Tibial nerve (tissue), 4 donors: ENCODE measurements around the gene CMIP. TPM values are rescaled to one million over a fixed set of nuclear protein-coding genes. Genes with fewer than 3 reads are reported as not detected.

Experiments used
- DNase-seq, 2 donors: peaks; one replicate each; pipeline ENCODE4 v3.0.0-alpha.2; 2019; ENCODE audit warnings: low spot score in 2 of 2
- H3K27ac ChIP-seq, 4 donors: fragments of 200-600 bp; sonication (generic) in 3 of 4; one replicate each; pipeline ENCODE4 v1.5.1; 2017 to 2019; ENCODE audit warnings: mild to moderate bottlenecking in 1 of 4
- H3K27me3 ChIP-seq, 2 donors: fragments of 200-600 bp; sonication (generic) in 1 of 2; one replicate each; pipeline versions ENCODE4 v1.5.1 to v1.6.0; 2017 to 2019
- H3K36me3 ChIP-seq, 3 donors: fragments of 200-600 bp; sonication (generic); one replicate each; pipeline ENCODE4 v1.5.1; 2018 to 2019
- H3K4me1 ChIP-seq, 4 donors: fragments of 200-600 bp; sonication (generic) in 3 of 4; one replicate each; pipeline ENCODE4 v1.5.1; 2017 to 2019
- H3K4me3 ChIP-seq, 4 donors: fragments of 200-600 bp; sonication (generic) in 3 of 4; one replicate each; pipeline ENCODE4 v1.5.1; 2017 to 2019; ENCODE audit warnings: mild to moderate bottlenecking in 1 of 4, moderate library complexity in 1 of 4
- H3K9me3 ChIP-seq, 4 donors: fragments of 200-600 bp; sonication (generic) in 3 of 4; one replicate each; pipeline ENCODE4 v1.5.1; 2017 to 2019
- CTCF ChIP-seq, 5 experiments: fragments of 200-600 bp in 3 of 5; fragments of 450-650 bp in 2 of 5; sonication (generic) in 3 of 5; IDR thresholded peaks; one replicate each; pipeline ENCODE4 v1.5.1; 2016 to 2019; ENCODE audit warnings: antibody characterized with exemption in 5 of 5, mild to moderate bottlenecking in 3 of 5, moderate library complexity in 2 of 5
- EP300 ChIP-seq, 2 donors: sonication (generic); formaldehyde crosslinking; IDR thresholded peaks; one replicate each; pipeline ENCODE4 v1.6.1; 2017; ENCODE audit warnings: antibody characterized with exemption in 2 of 2, mild to moderate bottlenecking in 1 of 2
- POLR2A ChIP-seq, 2 donors: fragments of 450-650 bp; IDR thresholded peaks; one replicate each; pipeline ENCODE4 v1.6.1; 2017; ENCODE audit warnings: antibody characterized with exemption in 2 of 2, mild to moderate bottlenecking in 2 of 2, moderate library complexity in 2 of 2
- whole genome bisulfite sequencing, 2 donors: methylation state at CpG; one replicate each; pipeline ENCODE4 v1.1.5; 2018; 5-methylcytosine and 5-hydroxymethylcytosine counted together
- total RNA-seq, 4 donors: library from RNA; depleted of rRNA; stranded (reverse); fragments of >200 nt; gene quantifications; one replicate each; pipeline ENCODE4 v1.1.0, GENCODE V29; 2016

Gene CMIP
- total RNA-seq, 4 donors from 2014 or later = 28.2 to 48.8 (median 31.8) TPM

- no peak for DNase-seq
- H3K36me3 ChIP-seq = no peaks in the 10 kb centered on the region
- H3K27ac ChIP-seq = no peak overlapping the region
- WGBS, 2 donors = 94 to 98% methylated on average over 6 of the region's 6 CpGs
- peaks cover 0 to 22% (median 15%) of the 10 kb centered on the region in 4 donors for H3K4me1 ChIP-seq
- no peaks in the 10 kb centered on the region for H3K27me3 ChIP-seq
- no peak overlapping the region for H3K4me3 ChIP-seq
- H3K9me3 ChIP-seq = no peaks in the 10 kb centered on the region
- no peak for TF ChIP-seq CTCF (IDR thresholded peaks at IDR 0.05)
Observed at GRCh38 chr16:81734632-81735434, 290.2 kb downstream of the CMIP start.

GRCh38 chr16:81737885-81738536 lies 293.4 kb downstream of the CMIP start:
- DNase-seq = peak; percentile 46 to 81
- WGBS, 2 donors = 17% methylated on average over 22 of the region's 22 CpGs
- TF ChIP-seq EP300 (IDR thresholded peaks at IDR 0.05) (peak in 1 of 2 donors; percentile 18), POLR2A (IDR thresholded peaks at IDR 0.05) (no peak), CTCF (IDR thresholded peaks at IDR 0.05) (peak; percentile 59 to 89 (median 77))
- Histone ChIP-seq H3K4me1 (peaks cover 0 to 10% (median 4%) of the 10 kb centered on the region in 4 donors), H3K36me3 (no peaks in the 10 kb centered on the region), H3K9me3 (no peaks in the 10 kb centered on the region), H3K4me3 (peak overlapping the region in 2 of 4 donors; percentile 12 to 22), H3K27me3 (no peaks in the 10 kb centered on the region), H3K27ac (peak overlapping the region in 1 of 4 donors; percentile 32)

GRCh38 chr16:81738783-81739496 lies 294.3 kb downstream of the CMIP start:
- no peaks in the 10 kb centered on the region for H3K36me3 ChIP-seq
- H3K27ac ChIP-seq = peak overlapping the region in 1 of 4 donors; percentile 4
- peaks cover 0 to 10% (median 4%) of the 10 kb centered on the region in 4 donors for H3K4me1 ChIP-seq
- peak in 1 of 2 donors; percentile 23 for DNase-seq
- no peak overlapping the region for H3K4me3 ChIP-seq
- H3K27me3 ChIP-seq = no peaks in the 10 kb centered on the region
- TF ChIP-seq CTCF (IDR thresholded peaks at IDR 0.05) (no peak), POLR2A (IDR thresholded peaks at IDR 0.05) (no peak), EP300 (IDR thresholded peaks at IDR 0.05) (peak in 1 of 2 donors; percentile 9)
- WGBS, 2 donors = 72 to 79% methylated on average over 12 to 18 of the region's 18 CpGs
- no peaks in the 10 kb centered on the region for H3K9me3 ChIP-seq

- no peaks in the 10 kb centered on the region for H3K27me3 ChIP-seq
- DNase-seq = no peak
- TF ChIP-seq POLR2A (IDR thresholded peaks at IDR 0.05) (no peak), CTCF (IDR thresholded peaks at IDR 0.05) (no peak), EP300 (IDR thresholded peaks at IDR 0.05) (no peak)
- H3K4me1 ChIP-seq = peaks cover 0 to 10% (median 4%) of the 10 kb centered on the region in 4 donors
- H3K9me3 ChIP-seq = no peaks in the 10 kb centered on the region
- H3K36me3 ChIP-seq = no peaks in the 10 kb centered on the region
- WGBS, 2 donors = 85 to 86% methylated on average over 7 to 8 of the region's 8 CpGs
- H3K4me3 ChIP-seq = no peak overlapping the region
- peak overlapping the region in 1 of 4 donors; percentile 4 for H3K27ac ChIP-seq
Observed at GRCh38 chr16:81739503-81739902, 294.9 kb downstream of the CMIP start.
